HepG2 (cell line): Measurements from ENCODE around the gene LRRC34. TPM values are rescaled to one million over a fixed set of nuclear protein-coding genes. Genes with fewer than 3 reads are reported as not detected.

ENCODE experiments used
- ARNTL ChIP-seq: sonication (generic); formaldehyde crosslinking; IDR thresholded peaks from 2 replicates; pipeline ENCODE4 v1.4.0; 2020; ENCODE audit warnings: mild to moderate bottlenecking, missing genetic modification reagents
- CENPX ChIP-seq: sonication (generic); formaldehyde crosslinking; IDR thresholded peaks from 2 replicates; pipeline ENCODE4 v1.9.0; 2021; ENCODE audit warnings: mild to moderate bottlenecking, missing genetic modification reagents, moderate library complexity
- EEA1 ChIP-seq: sonication (generic); formaldehyde crosslinking; IDR thresholded peaks from 2 replicates; pipeline ENCODE4 v1.5.1; 2020; ENCODE audit warnings: mild to moderate bottlenecking, missing genetic modification reagents, borderline replicate concordance
- FOXJ3 ChIP-seq: sonication (generic); formaldehyde crosslinking; IDR thresholded peaks from 2 replicates; pipeline ENCODE4 v1.4.0; 2020; ENCODE audit warnings: missing genetic modification reagents, mild to moderate bottlenecking, borderline replicate concordance
- FOXM1 ChIP-seq: sonication (generic); formaldehyde crosslinking; IDR thresholded peaks from 2 replicates; pipeline ENCODE4 v1.5.0; 2020; ENCODE audit warnings: missing genetic modification reagents
- GTF3A ChIP-seq: sonication (generic); formaldehyde crosslinking; conservative IDR thresholded peaks from 2 replicates; pipeline ENCODE4 v1.4.0; 2020; ENCODE audit warnings: mild to moderate bottlenecking, missing genetic modification reagents
- HNRNPLL ChIP-seq: fragments of 200-400 bp; formaldehyde crosslinking; IDR thresholded peaks from 2 replicates; pipeline ENCODE4 v1.6.1; 2017; ENCODE audit warnings: mild to moderate bottlenecking, low read depth, low read length; ENCODE audit not compliant: poor library complexity, severe bottlenecking
- IRF2 ChIP-seq: IDR thresholded peaks from 2 replicates; pipeline ENCODE4 v1.6.1; 2018; ENCODE audit warnings: missing genetic modification reagents, missing compliant biosample characterization
- JUNB ChIP-seq: sonication (generic); formaldehyde crosslinking; IDR thresholded peaks from 2 replicates; pipeline ENCODE4 v1.8.0; 2022; ENCODE audit warnings: missing genetic modification reagents, mild to moderate bottlenecking, borderline replicate concordance
- KLF6 ChIP-seq: IDR thresholded peaks from 2 replicates; pipeline ENCODE4 v1.8.0; 2016; ENCODE audit warnings: missing biosample characterization, missing genetic modification reagents
- MED8 ChIP-seq: sonication (generic); formaldehyde crosslinking; IDR thresholded peaks from 2 replicates; pipeline ENCODE4 v1.8.1; 2023; ENCODE audit warnings: mild to moderate bottlenecking, missing genetic modification reagents; ENCODE audit not compliant: insufficient replicate concordance
- NFE2L2 ChIP-seq: fragments of 150-350 bp; IDR thresholded peaks from 2 replicates; pipeline ENCODE4 v1.6.1; 2014; ENCODE audit warnings: low read length
- PAF1 ChIP-seq: IDR thresholded peaks from 2 replicates; pipeline ENCODE4 v1.6.1; 2016; ENCODE audit warnings: missing genetic modification reagents, missing compliant biosample characterization
- PHF8 ChIP-seq: sonication (generic); formaldehyde crosslinking; IDR thresholded peaks from 2 replicates; pipeline ENCODE4 v1.5.0; 2020; ENCODE audit warnings: missing genetic modification reagents
- PLRG1 ChIP-seq: fragments of 450-650 bp; conservative IDR thresholded peaks from 2 replicates; pipeline ENCODE4 v1.6.1; 2016
- REXO4 ChIP-seq: sonication (generic); formaldehyde crosslinking; IDR thresholded peaks from 2 replicates; pipeline ENCODE4 v1.8.0; 2022; ENCODE audit warnings: missing genetic modification reagents, mild to moderate bottlenecking, borderline replicate concordance
- SIX1 ChIP-seq: sonication (generic); formaldehyde crosslinking; IDR thresholded peaks from 2 replicates; pipeline ENCODE4 v1.4.0; 2020; ENCODE audit warnings: missing genetic modification reagents, borderline replicate concordance
- SNAPC4 ChIP-seq: sonication (generic); formaldehyde crosslinking; IDR thresholded peaks from 2 replicates; pipeline ENCODE4 v1.4.0; 2020; ENCODE audit warnings: mild to moderate bottlenecking, missing genetic modification reagents
- XBP1 ChIP-seq: sonication (generic); formaldehyde crosslinking; IDR thresholded peaks from 2 replicates; pipeline ENCODE4 v1.5.0; 2020; ENCODE audit warnings: missing genetic modification reagents
- ZBTB21 ChIP-seq: sonication (generic); formaldehyde crosslinking; IDR thresholded peaks from 2 replicates; pipeline ENCODE4 v1.4.0; 2020; ENCODE audit warnings: missing genetic modification reagents
- ZC3H13 ChIP-seq: sonication (generic); formaldehyde crosslinking; IDR thresholded peaks from 2 replicates; pipeline ENCODE4 v1.8.1; 2023; ENCODE audit warnings: mild to moderate bottlenecking, missing genetic modification reagents, moderate library complexity
- ZKSCAN1 ChIP-seq: fragments of 150-350 bp; IDR thresholded peaks from 2 replicates; pipeline ENCODE4 v1.6.1; 2014; ENCODE audit warnings: low read length
- ZMYM3 ChIP-seq: sonication (generic); formaldehyde crosslinking; IDR thresholded peaks from 2 replicates; pipeline ENCODE4 v1.5.1; 2020; ENCODE audit warnings: mild to moderate bottlenecking, missing genetic modification reagents
- ZMYM4 ChIP-seq: sonication (generic); formaldehyde crosslinking; IDR thresholded peaks from 2 replicates; pipeline ENCODE4 v1.8.1; 2023; ENCODE audit warnings: mild to moderate bottlenecking, missing genetic modification reagents
- ZNF543 ChIP-seq: sonication (generic); formaldehyde crosslinking; IDR thresholded peaks from 2 replicates; pipeline ENCODE4 v1.4.0; 2020; ENCODE audit warnings: mild to moderate bottlenecking, missing genetic modification reagents
- ZNF576 ChIP-seq: sonication (generic); formaldehyde crosslinking; IDR thresholded peaks from 2 replicates; pipeline ENCODE4 v1.4.0; 2020; ENCODE audit warnings: mild to moderate bottlenecking, missing genetic modification reagents
- ZNF713 ChIP-seq: sonication (generic); formaldehyde crosslinking; IDR thresholded peaks from 2 replicates; pipeline ENCODE4 v1.4.0; 2020; ENCODE audit warnings: mild to moderate bottlenecking, missing genetic modification reagents
- ZNF780A ChIP-seq: sonication (generic); formaldehyde crosslinking; IDR thresholded peaks from 2 replicates; pipeline ENCODE4 v1.8.0; 2022; ENCODE audit warnings: mild to moderate bottlenecking, missing genetic modification reagents, moderate library complexity
- ZNF879 ChIP-seq: sonication (generic); formaldehyde crosslinking; IDR thresholded peaks from 2 replicates; pipeline ENCODE4 v1.8.1; 2023; ENCODE audit warnings: missing genetic modification reagents
- polyA plus RNA-seq, 8 experiments: library from polyadenylated mRNA; depleted of rRNA in 3 of 8; stranded (reverse) in 7 of 8; unstranded in 1 of 8; fragments of >200 nt; fragmentation: Illumina TruSeq in 4 of 8; extraction: Trizol in 4 of 8; gene quantifications; 2 replicates each; pipeline versions ENCODE4 v1.2.1 to v1.2.3, GENCODE V29; 2011 to 2016; ENCODE audit warnings: low read depth in 4 of 8, missing spikeins in 1 of 8, mixed read lengths in 1 of 8; ENCODE audit not compliant: insufficient read depth in 1 of 8
- total RNA-seq, 5 experiments: library from RNA; depleted of rRNA; stranded (reverse); fragments of >200 nt; fragmentation: Illumina TruSeq; extraction: Trizol; gene quantifications; 2 replicates each; pipeline ENCODE4 v1.2.3, GENCODE V29; 2016; ENCODE audit warnings: low read depth in 1 of 5

The LRRC34 gene
- total and polyA plus RNA-seq, 2 of the 13 experiments (the other 11 are each of a cell fraction or from before 2014, with no cell fraction given) = not detected

DNA sequence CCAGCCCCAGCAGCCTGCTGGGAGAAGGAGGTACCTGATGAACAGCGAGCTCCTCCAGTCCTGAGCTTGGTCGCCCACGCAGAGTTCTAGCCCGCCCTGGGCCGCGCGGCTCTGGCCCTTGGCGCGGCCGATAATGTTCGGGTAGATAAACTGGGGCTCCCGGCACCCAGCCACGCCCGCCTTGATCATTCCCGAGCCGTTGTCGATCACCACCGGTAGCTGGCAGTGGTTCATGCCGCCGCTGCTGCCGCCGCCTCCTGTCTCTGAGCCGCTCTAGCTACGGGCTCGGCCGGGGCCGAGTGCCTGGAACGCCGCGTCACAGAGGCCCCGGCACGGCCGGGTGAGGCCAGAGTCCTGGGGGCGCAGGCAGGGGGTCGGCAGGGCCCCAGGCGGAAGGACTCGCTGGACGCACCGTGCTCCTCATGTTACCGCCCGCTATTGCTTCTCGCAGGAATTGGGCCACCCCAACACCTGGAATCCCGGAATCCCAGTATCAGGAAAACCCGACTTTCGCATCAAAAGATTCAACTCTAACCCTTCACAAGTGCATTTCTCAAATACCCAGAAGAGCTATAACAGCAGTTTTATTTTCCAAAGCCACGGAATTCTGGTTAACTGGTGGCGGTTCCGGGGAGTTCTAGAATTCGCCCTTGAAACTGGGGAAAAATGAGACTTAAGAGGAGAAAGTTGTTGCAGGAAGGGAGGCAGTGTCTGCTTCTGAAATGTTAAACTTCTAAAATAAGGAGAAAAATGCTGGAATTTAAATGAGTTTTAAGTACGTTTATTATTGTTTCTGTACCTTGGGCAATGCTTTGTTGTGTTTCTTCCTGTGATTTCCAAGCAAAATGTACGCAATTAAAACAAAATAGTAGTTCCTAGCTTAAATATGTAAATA lies 43.2 kb downstream of the LRRC34 start, which contains the start of gene ACTRT3 (continued):
- TF ChIP-seq MED8 (CRISPR knock-in tag) (no peak), PHF8 (CRISPR knock-in tag) (peak; percentile 74), KLF6 (CRISPR knock-in tag) (no peak), ZNF576 (CRISPR knock-in tag) (no peak), ARNTL (CRISPR knock-in tag) (no peak), PAF1 (CRISPR knock-in tag) (no peak), EEA1 (CRISPR knock-in tag) (no peak), ZNF713 (CRISPR knock-in tag) (no peak), ZNF543 (CRISPR knock-in tag) (no peak), FOXJ3 (CRISPR knock-in tag) (no peak), CENPX (CRISPR knock-in tag) (no peak), ZMYM3 (0 out of 2 replicates have a peak, but pooled peaks have one; percentile 35), GTF3A (CRISPR knock-in tag) (no peak), FOXM1 (CRISPR knock-in tag) (no peak), SNAPC4 (no peak), ZKSCAN1 (no peak), SIX1 (CRISPR knock-in tag) (no peak), PLRG1 (no peak), ZNF879 (no peak), XBP1 (CRISPR knock-in tag) (no peak), ZC3H13 (CRISPR knock-in tag) (no peak), ZMYM4 (CRISPR knock-in tag) (peak; percentile 63), NFE2L2 (no peak), ZBTB21 (no peak), ZNF780A (CRISPR knock-in tag) (no peak), HNRNPLL (peak; percentile 47), JUNB (CRISPR knock-in tag) (no peak), IRF2 (CRISPR knock-in tag) (no peak), REXO4 (no peak)
